Neural cell (in vitro differentiated cells): Measurements from ENCODE around the gene VASN.

Experiments
- CTCF ChIP-seq: fragments of 450-650 bp; IDR thresholded peaks from 2 replicates; pipeline ENCODE4 v1.5.1; 2014; ENCODE audit warnings: antibody characterized with exemption, mild to moderate bottlenecking, moderate library complexity; ENCODE audit not compliant: poor library complexity, severe bottlenecking
- EP300 ChIP-seq: fragments of 450-650 bp; conservative IDR thresholded peaks from 2 replicates; pipeline ENCODE4 v1.6.1; 2014; ENCODE audit warnings: antibody characterized with exemption, mild to moderate bottlenecking, moderate library complexity; ENCODE audit not compliant: poor library complexity, severe bottlenecking
- EZH2 ChIP-seq: fragments of 200-600, 300-800 bp; shearing (Covaris generic), sonication (generic); IDR thresholded peaks from 2 replicates; pipeline ENCODE4 v1.6.1; 2014; ENCODE audit warnings: antibody characterized with exemption, low read length, borderline replicate concordance, mild to moderate bottlenecking; ENCODE audit not compliant: insufficient read depth, poor library complexity, severe bottlenecking

DNA sequence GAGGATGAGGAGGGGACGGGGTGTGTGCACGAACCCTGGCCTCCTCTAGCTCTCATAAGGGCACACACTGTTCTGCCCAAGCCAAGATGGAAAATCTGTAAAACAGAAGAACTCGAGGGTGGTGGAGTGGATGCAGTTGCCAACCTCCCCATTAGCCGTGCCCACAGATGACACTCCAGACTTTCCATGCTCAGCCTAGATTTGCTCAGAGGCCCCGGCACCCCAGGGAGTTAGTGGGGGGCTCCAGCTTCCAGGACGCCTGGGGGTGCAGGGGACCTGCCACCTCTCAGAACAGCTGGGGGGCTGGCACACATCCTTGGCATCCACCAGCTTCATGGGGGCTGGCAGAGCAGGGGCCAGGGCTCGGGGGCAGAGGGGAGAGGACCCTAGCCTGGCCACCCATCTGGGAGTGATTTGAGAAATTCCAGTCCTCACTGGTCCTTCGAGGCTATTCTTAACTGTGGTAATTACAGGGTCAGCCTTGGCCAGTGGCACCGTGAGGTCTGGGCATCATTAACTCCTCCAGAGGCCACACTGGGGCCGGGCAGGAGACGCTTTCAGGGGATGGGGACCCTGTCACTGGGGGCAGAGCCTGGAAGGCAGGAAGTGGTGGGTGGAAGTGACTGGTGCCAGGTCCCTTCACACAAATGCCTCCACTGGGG, 14.3 kb downstream of the VASN start:
- no peak for TF ChIP-seq CTCF
- no peak for TF ChIP-seq EP300
- TF ChIP-seq EZH2 = no peak
